ENCODE measurements around the gene VTI1B.

DNA sequence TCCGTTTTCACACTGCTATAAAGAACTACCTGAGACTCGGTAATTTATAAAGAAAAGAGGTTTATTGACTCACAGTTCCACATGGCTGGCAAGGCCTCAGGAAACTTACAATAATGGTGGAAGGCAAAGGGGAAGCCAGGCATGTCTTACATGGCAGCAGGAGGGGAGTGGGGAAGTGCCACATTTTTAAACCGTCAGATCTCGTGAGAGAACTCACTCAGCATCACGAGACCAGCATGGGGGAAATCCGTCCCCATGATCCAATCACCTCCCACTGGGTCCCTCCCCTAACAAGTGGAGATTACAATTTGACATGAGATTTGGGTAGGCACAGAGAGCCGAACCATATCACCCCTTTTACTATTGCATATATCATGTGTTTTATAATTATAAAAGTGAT is 72.4 kb downstream of the VTI1B start:
- TF ChIP-seq, protein P1, sequence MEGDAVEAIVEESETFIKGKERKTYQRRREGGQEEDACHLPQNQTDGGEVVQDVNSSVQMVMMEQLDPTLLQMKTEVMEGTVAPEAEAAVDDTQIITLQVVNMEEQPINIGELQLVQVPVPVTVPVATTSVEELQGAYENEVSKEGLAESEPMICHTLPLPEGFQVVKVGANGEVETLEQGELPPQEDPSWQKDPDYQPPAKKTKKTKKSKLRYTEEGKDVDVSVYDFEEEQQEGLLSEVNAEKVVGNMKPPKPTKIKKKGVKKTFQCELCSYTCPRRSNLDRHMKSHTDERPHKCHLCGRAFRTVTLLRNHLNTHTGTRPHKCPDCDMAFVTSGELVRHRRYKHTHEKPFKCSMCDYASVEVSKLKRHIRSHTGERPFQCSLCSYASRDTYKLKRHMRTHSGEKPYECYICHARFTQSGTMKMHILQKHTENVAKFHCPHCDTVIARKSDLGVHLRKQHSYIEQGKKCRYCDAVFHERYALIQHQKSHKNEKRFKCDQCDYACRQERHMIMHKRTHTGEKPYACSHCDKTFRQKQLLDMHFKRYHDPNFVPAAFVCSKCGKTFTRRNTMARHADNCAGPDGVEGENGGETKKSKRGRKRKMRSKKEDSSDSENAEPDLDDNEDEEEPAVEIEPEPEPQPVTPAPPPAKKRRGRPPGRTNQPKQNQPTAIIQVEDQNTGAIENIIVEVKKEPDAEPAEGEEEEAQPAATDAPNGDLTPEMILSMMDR (IDR thresholded peaks at IDR 0.05; ENCODE audit: low read depth, low read length, poor library complexity, severe bottlenecking): no peak
- TF ChIP-seq EZH2phosphoT487 (IDR thresholded peaks at IDR 0.05; ENCODE audit: borderline replicate concordance, low read length): no peak

Data from DOHH2 (cell line).